CD4-positive, alpha-beta T cell treated with Interleukin-6 for 4 hours (primary cell): ENCODE measurements around the gene CTSE.

Experiments
- DNase-seq: peaks from one replicate; pipeline ENCODE4 v3.0.0-alpha.2; 2020; ENCODE audit warnings: mixed read lengths

CTSE gene

GRCh38 chr1:205967554-205968335 lies 56.0 kb downstream of the CTSE start:
- no peak for DNase-seq

GRCh38 chr1:205965036-205965884 lies 58.4 kb downstream of the CTSE start:
- no peak for DNase-seq

GRCh38 chr1:205963352-205964155 lies 60.1 kb downstream of the CTSE start:
- DNase-seq: no peak

- no peak for DNase-seq
Measured at GRCh38 chr1:205962821-205963221, 60.9 kb downstream of the CTSE start.

- no peak for DNase-seq
Measured at GRCh38 chr1:205961991-205962820, 61.5 kb downstream of the CTSE start.

- no peak for DNase-seq
Measured at GRCh38 chr1:205961405-205961804, 62.3 kb downstream of the CTSE start.

GRCh38 chr1:205959789-205960188 lies 63.9 kb downstream of the CTSE start:
- DNase-seq: no peak
